ENCODE measurements around the gene HJURP.
A peak's percentile ranks its signal among the peaks of the same experiment; 100 is the strongest.

HJURP gene

GRCh38 chr2:233803994-233804393 is 50.3 kb downstream of the HJURP start:
- H3K4me3 ChIP-seq (ENCODE audit: low read depth, low read length), result no peak overlapping the region
- no peak for DNase-seq (ENCODE audit: low read depth)
- no peak for TF ChIP-seq CTCF (conservative IDR thresholded peaks at IDR 0.05; ENCODE audit: low read depth, low read length)

- DNase-seq (ENCODE audit: low read depth), result no peak
- no peak for TF ChIP-seq CTCF (conservative IDR thresholded peaks at IDR 0.05; ENCODE audit: low read depth, low read length)
Measured at GRCh38 chr2:233803292-233803911, 50.9 kb downstream of the HJURP start.

DNA sequence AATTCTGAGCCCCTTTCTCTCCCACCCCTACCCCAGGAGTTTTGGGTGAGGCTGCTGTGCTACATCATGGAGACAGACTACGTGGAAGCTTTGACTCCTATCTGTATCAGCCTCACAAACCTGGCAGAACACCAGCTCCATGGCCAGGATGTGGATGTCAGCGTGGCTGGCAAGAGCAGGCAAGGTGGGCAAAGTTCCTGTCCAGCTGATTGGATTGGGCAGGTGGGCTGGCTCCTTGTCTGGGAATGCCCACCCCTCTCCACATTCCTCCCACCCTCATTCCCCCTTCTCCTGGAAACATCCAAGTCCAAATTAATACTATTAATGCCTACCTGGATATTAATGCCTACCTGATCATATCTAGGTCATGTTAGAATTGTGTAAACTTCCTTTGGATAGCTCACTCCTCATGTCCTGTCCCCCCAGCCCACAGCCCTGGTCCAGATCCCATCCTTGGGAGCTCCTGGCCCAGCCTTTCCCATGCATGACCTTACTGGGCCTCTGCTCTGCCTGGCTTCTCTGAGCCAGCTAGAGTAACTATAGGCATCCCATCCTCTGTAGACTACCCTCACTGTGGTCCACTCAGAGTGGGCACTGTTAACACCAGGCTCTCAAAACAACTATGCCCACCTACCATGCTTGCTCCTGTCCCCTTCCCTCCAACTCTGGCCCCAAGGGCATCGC is 52.1 kb downstream of the HJURP start:
- no peak for DNase-seq (ENCODE audit: low read depth)
- TF ChIP-seq CTCF (conservative IDR thresholded peaks at IDR 0.05; ENCODE audit: low read depth, low read length), result no peak
- no peak overlapping the region for H3K4me3 ChIP-seq (ENCODE audit: low read depth, low read length)

More at GRCh38 chr2:233803292-233803911, 50.9 kb downstream of the HJURP start:
- no peak overlapping the region for H3K4me3 ChIP-seq (ENCODE audit: low read depth, low read length)

DNA sequence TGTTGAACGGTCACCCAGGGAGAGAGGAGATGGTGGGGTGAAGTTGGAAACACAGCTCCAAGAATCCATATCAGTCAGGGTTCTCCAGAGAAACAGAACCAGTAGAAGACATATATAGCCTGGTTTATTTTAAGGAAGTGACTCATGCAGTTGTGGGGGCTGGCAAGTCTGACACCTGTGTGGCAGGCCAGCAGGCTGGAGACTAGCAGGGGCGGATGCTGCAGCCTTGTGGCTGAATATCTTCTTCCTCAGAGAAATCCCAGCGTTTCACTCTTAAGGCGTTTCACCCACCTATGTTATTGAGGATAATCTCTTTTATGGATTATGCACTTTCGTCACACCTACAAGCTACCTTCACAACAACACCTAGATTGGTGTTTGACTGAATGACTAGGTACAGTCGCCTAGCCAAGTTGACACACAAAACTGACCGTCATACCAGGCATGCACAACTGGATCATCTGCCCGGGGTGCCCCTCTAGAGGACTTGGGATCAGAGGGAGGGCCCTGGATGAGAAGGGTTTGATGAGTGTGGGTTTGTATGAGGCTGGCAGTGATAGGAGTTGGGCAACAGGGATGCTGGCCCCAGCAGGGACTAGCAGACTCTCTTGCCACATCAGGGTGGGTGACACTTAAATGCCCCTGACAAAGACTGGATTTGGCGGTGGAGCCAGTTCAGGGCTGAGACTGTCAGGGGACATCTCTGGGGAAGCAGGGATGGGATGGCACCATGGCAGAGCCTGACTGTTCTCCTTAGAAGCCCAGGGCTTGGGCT is 52.8 kb downstream of the HJURP start:
- DNase-seq (ENCODE audit: low read depth), result peak; percentile 11
- TF ChIP-seq CTCF (conservative IDR thresholded peaks at IDR 0.05; ENCODE audit: low read depth, low read length), result no peak
- no peak overlapping the region for H3K4me3 ChIP-seq (ENCODE audit: low read depth, low read length)

DNA sequence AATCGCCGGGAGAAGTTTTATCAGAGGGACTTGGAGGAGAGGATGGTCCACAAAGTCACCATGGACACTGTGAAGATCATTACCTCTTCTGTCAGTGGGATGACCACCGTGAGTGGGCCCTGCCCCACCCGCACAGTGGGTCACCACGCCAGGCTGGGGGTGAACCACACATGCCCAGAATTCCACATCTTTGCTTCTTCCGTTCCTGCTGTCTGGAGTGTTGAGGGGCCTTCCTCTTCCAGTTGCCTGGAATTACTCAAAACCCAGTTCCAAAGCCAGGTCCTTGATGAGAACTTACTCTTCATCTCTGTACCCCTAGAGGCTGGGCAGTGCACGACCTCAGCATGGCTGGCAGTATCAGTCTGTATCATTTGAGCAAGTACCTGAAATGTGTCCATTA is 54.1 kb downstream of the HJURP start:
- TF ChIP-seq CTCF (conservative IDR thresholded peaks at IDR 0.05; ENCODE audit: low read depth, low read length), result no peak
- H3K4me3 ChIP-seq (ENCODE audit: low read depth, low read length), result no peak overlapping the region
- DNase-seq (ENCODE audit: low read depth), result no peak

DNA sequence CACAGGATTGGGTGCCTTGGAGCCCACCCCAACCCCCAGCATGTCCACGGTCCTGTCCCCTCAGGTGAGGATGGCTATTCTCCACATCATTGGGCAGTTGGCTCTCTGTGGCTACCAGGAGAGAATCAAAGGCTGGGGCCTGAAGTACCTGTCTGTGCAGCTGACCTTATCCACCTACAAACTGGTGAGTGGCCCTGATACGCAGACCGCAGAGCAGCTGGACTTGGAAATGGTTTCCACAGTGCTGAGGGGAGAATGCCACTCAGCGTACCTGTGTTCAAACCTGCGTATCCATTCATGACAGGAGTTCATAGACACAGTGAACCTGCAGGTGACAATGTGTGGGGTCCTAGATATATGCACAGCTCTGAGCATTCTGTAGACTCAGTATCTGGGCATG is 54.6 kb downstream of the HJURP start:
- no peak overlapping the region for H3K4me3 ChIP-seq (ENCODE audit: low read depth, low read length)
- DNase-seq (ENCODE audit: low read depth), result no peak
- no peak for TF ChIP-seq CTCF (conservative IDR thresholded peaks at IDR 0.05; ENCODE audit: low read depth, low read length)

Data from choroid plexus epithelial cell (primary cell).